ENCODE measurements around the gene STRN3. TPM values are rescaled to one million over a fixed set of nuclear protein-coding genes. Genes with fewer than 3 reads are reported as not detected.
"Not testable (repeated sequence)": the region's sequence is repeated elsewhere in the genome, so short reads cannot be mapped to it uniquely, and the experiment has no call there.

STRN3 gene
- total and polyA plus RNA-seq, 7 experiments from 2014 or later, result 3.5 to 28.7 (median 24.8) TPM

DNA sequence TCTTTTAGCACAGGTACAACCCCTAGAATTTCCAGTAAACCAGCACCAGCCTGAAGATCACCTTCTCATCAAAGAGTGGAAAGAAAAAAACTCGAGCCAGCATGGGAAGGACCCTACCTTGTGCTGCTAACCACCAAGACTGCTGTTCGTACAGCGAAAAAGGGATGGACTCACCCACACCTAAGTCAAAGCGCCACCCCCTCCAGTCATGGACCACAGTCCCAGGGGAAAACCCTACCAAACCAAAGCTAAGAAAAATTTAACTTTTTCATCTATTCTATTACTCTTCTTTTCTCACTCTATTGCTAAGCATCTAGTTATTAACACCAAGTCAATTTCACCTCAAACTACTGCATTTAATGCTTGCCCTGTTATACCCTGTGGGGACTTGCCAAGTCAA is 56.4 kb downstream of the STRN3 start:
- H3K4me1 ChIP-seq (ENCODE audit: control insufficient read depth in 2 of 2, insufficient read depth in 2 of 2, low read length in 2 of 2); H3K4me3 Mint-ChIP-seq; intact Hi-C loops (cut with micrococcal nuclease); POLR2A ChIA-PET; H3K36me3 ChIP-seq (ENCODE audit: control insufficient read depth in 2 of 3, insufficient read depth in 3 of 3, low read length in 3 of 3); H3K27me3 Mint-ChIP-seq; H3K27ac Mint-ChIP-seq; ATAC-seq; H3K27me3 ChIP-seq (ENCODE audit: control insufficient read depth in 2 of 2, insufficient read depth in 2 of 2, low read length in 2 of 2); H3K4me3 ChIP-seq (ENCODE audit: low read length); H3K27ac ChIP-seq (ENCODE audit: low read depth, low read length); CTCF ChIA-PET: not testable (repeated sequence)
- peaks cover 13 to 30% (median 25%) of the 10 kb centered on the region in 5 donors for H3K36me3 Mint-ChIP-seq
- peaks cover 0 to 13% (median 6%) of the 10 kb centered on the region in 3 experiments for H3K9me3 ChIP-seq (ENCODE audit: control insufficient read depth in 2 of 3, low read length in 3 of 3)
- DNase-seq, result peak in 1 of 9 donors; percentile 38
- H3K4me1 Mint-ChIP-seq, result peaks cover 32 to 61% (median 54%) of the 10 kb centered on the region in 7 donors
- H3K9me3 Mint-ChIP-seq, result peaks cover 0 to 28% (median 16%) of the 10 kb centered on the region in 11 donors

DNA sequence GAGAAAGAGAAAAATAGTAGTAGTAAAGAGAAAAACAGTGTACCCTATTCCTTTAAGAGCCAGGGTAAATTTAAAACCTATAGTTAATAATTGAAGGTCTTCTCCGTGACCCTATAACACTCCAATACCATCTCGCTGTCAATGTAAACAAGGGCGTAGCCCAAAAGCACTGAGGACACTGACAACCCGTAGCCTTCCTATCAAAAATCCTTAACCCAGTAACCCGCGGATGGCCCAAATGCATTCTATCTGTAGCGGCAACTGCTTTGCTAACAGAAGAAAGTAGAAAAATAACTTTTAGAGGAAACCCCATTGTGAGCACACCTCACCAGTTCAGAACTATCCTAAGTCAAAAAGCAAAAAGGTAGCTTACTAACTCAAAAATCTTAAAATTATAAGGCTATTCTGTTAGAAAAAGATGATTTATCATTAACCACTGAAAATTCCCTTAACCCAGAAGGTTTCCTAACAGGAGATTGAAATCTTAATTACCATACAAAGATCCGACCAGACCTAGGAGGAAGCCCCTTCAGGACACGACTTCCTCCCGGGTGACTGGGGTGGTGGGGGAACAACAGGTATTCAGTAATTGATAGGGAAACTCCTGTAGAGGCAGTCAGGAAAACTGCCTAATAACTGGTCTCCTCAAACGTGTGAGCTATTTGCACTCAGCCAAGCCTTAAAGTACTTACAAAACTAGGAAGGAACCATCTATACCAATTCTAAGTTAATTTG is 58.6 kb downstream of the STRN3 start:
- ATAC-seq; H3K4me3 ChIP-seq (ENCODE audit: low read length); H3K4me3 Mint-ChIP-seq; H3K27ac ChIP-seq (ENCODE audit: low read depth, low read length); H3K36me3 ChIP-seq (ENCODE audit: control insufficient read depth in 2 of 3, insufficient read depth in 3 of 3, low read length in 3 of 3); POLR2A ChIA-PET; CTCF ChIA-PET; DNase-seq; intact Hi-C loops (cut with micrococcal nuclease); H3K27me3 ChIP-seq (ENCODE audit: control insufficient read depth in 2 of 2, insufficient read depth in 2 of 2, low read length in 2 of 2); H3K27me3 Mint-ChIP-seq; H3K4me1 ChIP-seq (ENCODE audit: control insufficient read depth in 2 of 2, insufficient read depth in 2 of 2, low read length in 2 of 2); H3K27ac Mint-ChIP-seq: not testable (repeated sequence)
- Mint-ChIP-seq H3K4me1 (peaks cover 26 to 57% (median 45%) of the 10 kb centered on the region in 7 donors), H3K36me3 (peaks cover 31 to 46% (median 42%) of the 10 kb centered on the region in 5 donors), H3K9me3 (peaks cover 0 to 32% (median 16%) of the 10 kb centered on the region in 11 donors)
- H3K9me3 ChIP-seq (ENCODE audit: control insufficient read depth in 2 of 3, low read length in 3 of 3), result peaks cover 0 to 13% (median 6%) of the 10 kb centered on the region in 3 experiments

DNA sequence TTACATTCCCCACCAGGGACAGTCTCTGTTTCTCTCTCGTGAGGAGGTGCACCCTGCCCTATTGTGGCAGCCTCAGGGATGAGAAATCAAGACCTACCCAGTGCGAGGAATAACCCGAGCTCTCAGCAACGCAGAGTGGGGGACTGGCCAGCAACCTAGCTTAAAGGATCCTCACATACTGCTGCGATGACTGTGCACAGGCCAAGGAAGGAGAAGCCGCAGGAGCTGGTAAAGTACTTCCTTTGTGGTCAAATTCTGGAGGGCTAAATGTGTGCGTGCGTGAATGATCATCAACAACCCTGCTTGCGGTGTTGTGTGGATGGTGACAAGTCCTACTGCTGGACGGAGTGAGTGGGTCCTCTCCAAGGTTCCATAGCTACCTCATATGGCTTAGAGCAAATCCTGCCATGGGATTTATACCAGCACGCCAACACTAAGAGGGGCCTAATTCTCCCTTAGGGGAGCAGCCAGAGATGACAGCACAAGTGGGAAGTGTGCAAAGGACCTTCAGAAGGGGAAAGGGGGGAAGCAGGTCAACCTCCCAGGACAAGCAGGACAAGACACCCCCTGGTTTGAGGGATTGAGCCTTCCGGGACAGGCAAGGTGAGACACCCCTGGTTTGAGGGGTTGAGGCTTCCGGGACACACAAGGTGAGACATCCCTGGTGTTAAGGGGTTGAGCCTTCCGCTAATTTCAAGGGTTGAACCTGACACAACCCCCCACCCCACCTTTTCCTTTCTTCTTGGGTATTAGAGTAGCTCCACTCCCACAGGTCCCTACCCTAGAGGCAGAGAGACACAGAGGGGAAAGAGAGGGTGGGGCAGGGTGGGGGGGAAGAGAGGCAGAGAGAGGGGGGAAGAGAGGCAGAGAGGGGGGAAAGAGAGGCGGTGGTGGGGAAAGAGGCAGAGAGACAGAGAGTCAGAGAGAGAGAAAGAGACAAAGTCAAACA is 59.5 kb downstream of the STRN3 start:
- no peaks in the 10 kb centered on the region for H3K27me3 ChIP-seq (ENCODE audit: control insufficient read depth in 2 of 2, insufficient read depth in 2 of 2, low read length in 2 of 2)
- Mint-ChIP-seq H3K9me3 (peaks cover 0 to 32% (median 16%) of the 10 kb centered on the region in 11 donors), H3K27me3 (no peaks in the 10 kb centered on the region), H3K4me3 (peak overlapping the region in 1 of 10 donors; percentile 21), H3K4me1 (peaks cover 23 to 53% (median 37%) of the 10 kb centered on the region in 7 donors), H3K27ac (no peak overlapping the region), H3K36me3 (peaks cover 31 to 46% (median 40%) of the 10 kb centered on the region in 5 donors)
- no peak overlapping the region for H3K4me3 ChIP-seq (ENCODE audit: low read length)
- intact Hi-C loops (cut with micrococcal nuclease), result no loop called here
- DNase-seq (no peak), ATAC-seq (no peak)
- CTCF ChIA-PET, result no interaction called here
- POLR2A ChIA-PET, result no interaction called here
- peaks cover 0 to 13% (median 6%) of the 10 kb centered on the region in 3 experiments for H3K9me3 ChIP-seq (ENCODE audit: control insufficient read depth in 2 of 3, low read length in 3 of 3)
- no peak overlapping the region for H3K27ac ChIP-seq (ENCODE audit: low read depth, low read length)
- H3K36me3 ChIP-seq (ENCODE audit: control insufficient read depth in 2 of 3, insufficient read depth in 3 of 3, low read length in 3 of 3), result peaks cover 0 to 8% (median 0%) of the 10 kb centered on the region in 3 experiments
- peaks cover 0 to 4% of the 10 kb centered on the region in 2 donors for H3K4me1 ChIP-seq (ENCODE audit: control insufficient read depth in 2 of 2, insufficient read depth in 2 of 2, low read length in 2 of 2)

DNA sequence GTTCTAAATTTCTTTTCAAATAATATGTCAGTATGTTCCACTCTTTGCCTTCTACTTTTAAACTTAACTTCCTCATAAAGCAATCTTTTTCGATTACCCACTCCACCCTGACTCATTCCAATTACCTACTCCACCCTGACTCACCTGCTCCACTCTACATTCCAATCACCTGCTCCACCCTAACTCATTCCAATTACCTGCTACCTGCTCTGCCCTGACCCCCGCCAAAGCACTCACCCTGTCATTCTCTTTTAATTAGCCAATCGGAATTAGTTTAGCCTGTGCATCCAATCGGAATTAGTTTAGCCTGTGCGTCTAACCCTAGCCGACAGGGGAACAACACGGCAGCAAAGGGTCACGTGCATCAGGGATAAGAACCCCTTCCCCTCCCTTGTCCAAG is 60.3 kb downstream of the STRN3 start:
- Mint-ChIP-seq H3K4me1 (peaks cover 19 to 50% (median 38%) of the 10 kb centered on the region in 7 donors), H3K4me3 (peak overlapping the region in 2 of 10 donors; percentile 30 to 45), H3K27ac (peak overlapping the region in 2 of 9 donors; percentile 37 to 81), H3K9me3 (peaks cover 0 to 32% (median 16%) of the 10 kb centered on the region in 11 donors), H3K36me3 (peaks cover 31 to 43% (median 40%) of the 10 kb centered on the region in 5 donors)
- H3K27ac ChIP-seq (ENCODE audit: low read depth, low read length); H3K27me3 ChIP-seq (ENCODE audit: control insufficient read depth in 2 of 2, insufficient read depth in 2 of 2, low read length in 2 of 2); H3K4me3 ChIP-seq (ENCODE audit: low read length); CTCF ChIA-PET; POLR2A ChIA-PET; DNase-seq; intact Hi-C loops (cut with micrococcal nuclease); H3K4me1 ChIP-seq (ENCODE audit: control insufficient read depth in 2 of 2, insufficient read depth in 2 of 2, low read length in 2 of 2); ATAC-seq; H3K36me3 ChIP-seq (ENCODE audit: control insufficient read depth in 2 of 3, insufficient read depth in 3 of 3, low read length in 3 of 3); H3K27me3 Mint-ChIP-seq: not testable (repeated sequence)
- H3K9me3 ChIP-seq (ENCODE audit: control insufficient read depth in 2 of 3, low read length in 3 of 3), result peaks cover 0 to 13% (median 6%) of the 10 kb centered on the region in 3 experiments

DNA sequence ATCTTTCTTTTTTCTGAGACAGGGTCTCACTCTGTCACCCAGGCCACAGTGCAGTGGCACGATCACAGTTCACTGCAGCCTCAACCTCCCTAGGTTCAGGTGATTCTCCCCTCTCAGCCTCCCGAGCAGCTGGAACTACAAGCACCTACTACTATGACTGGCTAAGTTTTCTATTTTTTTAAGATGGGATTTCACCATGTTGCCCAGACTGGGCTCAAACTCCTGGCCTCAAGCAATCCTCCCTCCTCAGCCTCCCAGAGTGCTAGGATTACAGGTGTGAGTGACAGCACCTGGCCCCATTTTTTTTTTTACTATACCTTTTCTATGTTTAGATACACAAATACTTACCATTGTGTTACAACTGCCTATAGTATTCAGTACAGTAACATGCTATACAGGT is 63.6 kb downstream of the STRN3 start:
- H3K4me1 ChIP-seq (ENCODE audit: control insufficient read depth in 2 of 2, insufficient read depth in 2 of 2, low read length in 2 of 2); H3K27me3 ChIP-seq (ENCODE audit: control insufficient read depth in 2 of 2, insufficient read depth in 2 of 2, low read length in 2 of 2); DNase-seq; CTCF ChIA-PET; H3K27ac Mint-ChIP-seq; intact Hi-C loops (cut with micrococcal nuclease); POLR2A ChIA-PET; H3K4me3 ChIP-seq (ENCODE audit: low read length); ATAC-seq; H3K27me3 Mint-ChIP-seq; H3K27ac ChIP-seq (ENCODE audit: low read depth, low read length); H3K4me3 Mint-ChIP-seq: not testable (repeated sequence)
- Mint-ChIP-seq H3K36me3 (peaks cover 31 to 52% (median 42%) of the 10 kb centered on the region in 5 donors), H3K9me3 (peaks cover 0 to 30% (median 16%) of the 10 kb centered on the region in 11 donors), H3K4me1 (peaks cover 21 to 60% (median 52%) of the 10 kb centered on the region in 7 donors)
- peaks cover 0 to 13% (median 6%) of the 10 kb centered on the region in 3 experiments for H3K9me3 ChIP-seq (ENCODE audit: control insufficient read depth in 2 of 3, low read length in 3 of 3)
- peaks cover 0 to 11% (median 0%) of the 10 kb centered on the region in 3 experiments for H3K36me3 ChIP-seq (ENCODE audit: control insufficient read depth in 2 of 3, insufficient read depth in 3 of 3, low read length in 3 of 3)

DNA sequence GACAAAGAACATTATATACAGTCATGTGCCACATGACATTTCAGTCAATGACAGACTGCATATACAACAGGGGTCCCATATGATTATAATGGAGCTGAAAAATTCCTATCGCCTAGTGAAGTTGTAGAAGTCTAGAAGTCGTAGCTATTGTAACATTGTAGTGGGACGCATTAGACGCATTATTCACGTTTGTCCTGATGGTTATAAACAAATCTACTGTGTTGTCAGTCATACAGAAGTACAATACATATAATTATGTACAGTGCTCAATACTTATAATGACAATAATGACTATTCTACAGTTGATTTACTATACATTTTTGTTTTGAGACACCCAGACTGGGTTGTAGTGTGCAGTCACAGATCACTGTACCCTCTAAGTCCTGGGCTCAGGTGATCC is 64.8 kb downstream of the STRN3 start:
- peaks cover 0 to 5% (median 0%) of the 10 kb centered on the region in 3 experiments for H3K36me3 ChIP-seq (ENCODE audit: control insufficient read depth in 2 of 3, insufficient read depth in 3 of 3, low read length in 3 of 3)
- H3K4me3 Mint-ChIP-seq, result no peak overlapping the region
- H3K9me3 Mint-ChIP-seq, result peaks cover 0 to 20% (median 11%) of the 10 kb centered on the region in 11 donors
- peaks cover 26 to 49% (median 36%) of the 10 kb centered on the region in 5 donors for H3K36me3 Mint-ChIP-seq
- H3K9me3 ChIP-seq (ENCODE audit: control insufficient read depth in 2 of 3, low read length in 3 of 3), result peaks cover 0 to 6% (median under 1%) of the 10 kb centered on the region in 3 experiments
- no peak overlapping the region for H3K27ac ChIP-seq (ENCODE audit: low read depth, low read length)
- no peak for DNase-seq
- ChIA-PET POLR2A (no interaction called here), CTCF (no interaction called here)
- H3K4me1 Mint-ChIP-seq, result peaks cover 16 to 62% (median 53%) of the 10 kb centered on the region in 7 donors
- no peaks in the 10 kb centered on the region for H3K27me3 Mint-ChIP-seq
- no peak for ATAC-seq
- H3K4me3 ChIP-seq (ENCODE audit: low read length), result no peak overlapping the region
- no peaks in the 10 kb centered on the region for H3K4me1 ChIP-seq (ENCODE audit: control insufficient read depth in 2 of 2, insufficient read depth in 2 of 2, low read length in 2 of 2)
- intact Hi-C loops (cut with micrococcal nuclease), result no loop called here
- peak overlapping the region in 1 of 9 donors; percentile 62 for H3K27ac Mint-ChIP-seq
- H3K27me3 ChIP-seq (ENCODE audit: control insufficient read depth in 2 of 2, insufficient read depth in 2 of 2, low read length in 2 of 2), result no peaks in the 10 kb centered on the region

All from naive thymus-derived CD4-positive, alpha-beta T cell (primary cell).